H1 (cell line): Measurements from ENCODE around the gene ASXL3. TPM values are rescaled to one million over a fixed set of nuclear protein-coding genes. Genes with fewer than 3 reads are reported as not detected.

Source experiments
- CTCF ChIA-PET: fragments of 300-600 bp; sonication (Branson Sonifier 250); formaldehyde crosslinking; loops from one replicate; lab custom pipeline; 2021; ENCODE audit not compliant: partially characterized antibody; lab: Charles Lee
- POLR2A ChIA-PET: fragments of 300-600 bp; sonication (Branson Sonifier 250); formaldehyde crosslinking; loops from one replicate; lab custom pipeline; 2021; ENCODE audit warnings: inconsistent platforms; ENCODE audit not compliant: partially characterized antibody; lab: Charles Lee
- DNase-seq, 2 experiments: peaks; one replicate each; pipeline versions ENCODE4 v3.0.0 to v3.0.0-alpha.2; 2010 to 2022; ENCODE audit warnings: low spot score in 2 of 2, low read depth in 1 of 2, mixed read lengths in 1 of 2
- FAIRE-seq: peaks from 2 replicates; lab custom pipeline; 2011; peaks lifted over from hg19 to GRCh38; lab: Jason Lieb, UNC
- H2AFZ ChIP-seq: 2 replicates; pipeline ENCODE4 v1.8.1; 2012; ENCODE audit warnings: low read length, inconsistent platforms
- H2AK5ac ChIP-seq: 2 replicates; pipeline ENCODE4 v1.6.1; 2013; ENCODE audit warnings: low read depth, low read length
- H2BK120ac ChIP-seq: replicated peaks from 2 replicates; pipeline ENCODE3; 2013; ENCODE audit warnings: low read depth, low read length, inconsistent platforms
- H2BK12ac ChIP-seq: 2 replicates; pipeline ENCODE4 v1.6.1; 2013; ENCODE audit warnings: low read depth, low read length
- H2BK15ac ChIP-seq: 2 replicates; pipeline ENCODE4 v1.6.1; 2013; ENCODE audit warnings: low read length
- H2BK20ac ChIP-seq: 2 replicates; pipeline ENCODE4 v1.6.1; 2013; ENCODE audit warnings: low read length
- H2BK5ac ChIP-seq: 2 replicates; pipeline ENCODE4 v1.6.1; 2013; ENCODE audit warnings: low read depth, low read length
- H3K14ac ChIP-seq: 2 replicates; pipeline ENCODE4 v1.6.1; 2013; ENCODE audit warnings: inconsistent platforms; ENCODE audit not compliant: insufficient read length
- H3K18ac ChIP-seq: 2 replicates; pipeline ENCODE4 v1.6.1; 2013; ENCODE audit warnings: low read length; ENCODE audit errors: extremely low read depth
- H3K23ac ChIP-seq: 2 replicates; pipeline ENCODE4 v1.6.1; 2013; ENCODE audit warnings: inconsistent platforms; ENCODE audit not compliant: insufficient read length
- H3K23me2 ChIP-seq: 2 replicates; pipeline ENCODE4 v1.6.1; 2013; ENCODE audit warnings: low read depth, low read length
- H3K27ac ChIP-seq: 2 replicates; pipeline ENCODE4 v1.6.1; 2011; ENCODE audit warnings: low read depth, low read length, inconsistent platforms
- H3K27me3 ChIP-seq, 4 experiments: replicated peaks in 1 of 4; 1 replicate in 1 of 4; 2 replicates in 3 of 4; pipeline versions ENCODE4 v1.6.1 to v1.8.1; 2011 to 2013; ENCODE audit warnings: low read length in 3 of 4, mild to moderate bottlenecking in 3 of 4, inconsistent platforms in 2 of 4, mixed read lengths in 2 of 4, moderate library complexity in 1 of 4; ENCODE audit not compliant: control insufficient read depth in 3 of 4, insufficient read depth in 3 of 4; ENCODE audit errors: extremely low read depth in 1 of 4
- H3K36me3 ChIP-seq, 4 experiments: 2 replicates each; pipeline versions ENCODE4 v1.6.1 to v1.8.1; 2011 to 2013; ENCODE audit warnings: mild to moderate bottlenecking in 4 of 4, low read length in 3 of 4, moderate library complexity in 2 of 4, control low read depth in 1 of 4, inconsistent platforms in 1 of 4; ENCODE audit not compliant: insufficient read depth in 4 of 4, control insufficient read depth in 2 of 4
- H3K4ac ChIP-seq: replicated peaks from 2 replicates; pipeline ENCODE3; 2013; ENCODE audit warnings: low read length, low read depth, mixed read lengths, inconsistent platforms; ENCODE audit not compliant: insufficient read length
- H3K4me1 ChIP-seq, 4 experiments: replicated peaks in 1 of 4; 1 replicate in 1 of 4; 2 replicates in 3 of 4; pipeline versions ENCODE4 v1.6.1 to v1.8.1; 2011 to 2013; ENCODE audit warnings: low read length in 3 of 4, inconsistent platforms in 2 of 4, mixed read lengths in 1 of 4; ENCODE audit not compliant: insufficient read depth in 4 of 4, control insufficient read depth in 3 of 4
- H3K4me2 ChIP-seq, 2 experiments: 2 replicates each; pipeline versions ENCODE4 v1.6.1 to v1.8.1; 2011 to 2013; ENCODE audit warnings: low read depth in 2 of 2, low read length in 2 of 2, control low read depth in 1 of 2, inconsistent platforms in 1 of 2, mild to moderate bottlenecking in 1 of 2; ENCODE audit not compliant: insufficient read depth in 1 of 2
- H3K4me3 ChIP-seq, 4 experiments: fragments of 200-600, 300-600 bp in 1 of 4; sonication (generic), shearing (Covaris generic), sonication (Bioruptor Twin) in 1 of 4; 2 replicates each; pipeline versions ENCODE4 v1.5.1 to v1.8.1; 2011 to 2016; ENCODE audit warnings: low read length in 4 of 4, low read depth in 3 of 4, control low read depth in 2 of 4, inconsistent platforms in 2 of 4, mild to moderate bottlenecking in 2 of 4, mixed read lengths in 1 of 4, moderate library complexity in 1 of 4; ENCODE audit not compliant: insufficient read depth in 2 of 4; ENCODE audit errors: extremely low read depth in 1 of 4
- H3K56ac ChIP-seq: replicated peaks from 2 replicates; pipeline ENCODE3; 2013; ENCODE audit warnings: low read depth, mild to moderate bottlenecking, mixed read lengths, low read length, inconsistent platforms; ENCODE audit not compliant: insufficient read length
- H3K79me1 ChIP-seq: 2 replicates; pipeline ENCODE4 v1.6.1; 2013; ENCODE audit warnings: low read depth, low read length, control low read depth
- H3K79me2 ChIP-seq, 2 experiments: 2 replicates each; pipeline versions ENCODE4 v1.6.1 to v1.8.1; 2012 to 2013; ENCODE audit warnings: low read length in 2 of 2, mild to moderate bottlenecking in 2 of 2, inconsistent platforms in 1 of 2; ENCODE audit not compliant: insufficient read depth in 2 of 2, control insufficient read depth in 1 of 2
- H3K9ac ChIP-seq, 4 experiments: replicated peaks in 1 of 4; 1 replicate in 1 of 4; 2 replicates in 3 of 4; pipeline versions ENCODE4 v1.6.1 to v1.8.1; 2011 to 2013; ENCODE audit warnings: low read depth in 3 of 4, low read length in 3 of 4, control low read depth in 2 of 4, mild to moderate bottlenecking in 2 of 4, moderate library complexity in 2 of 4, inconsistent platforms in 1 of 4; ENCODE audit errors: extremely low read depth in 1 of 4
- H3K9me3 ChIP-seq, 2 experiments: 2 replicates each; pipeline versions ENCODE4 v1.6.1 to v1.8.1; 2012 to 2013; ENCODE audit warnings: mild to moderate bottlenecking in 2 of 2, moderate library complexity in 2 of 2, control low read depth in 1 of 2, inconsistent platforms in 1 of 2, low read depth in 1 of 2, low read length in 1 of 2, mixed read lengths in 1 of 2; ENCODE audit not compliant: insufficient read depth in 2 of 2
- H4K20me1 ChIP-seq, 2 experiments: replicated peaks in 1 of 2; 2 replicates each; pipeline versions ENCODE3 to v1.8.1; 2011 to 2013; ENCODE audit warnings: inconsistent platforms in 2 of 2, low read length in 2 of 2, mild to moderate bottlenecking in 1 of 2; ENCODE audit not compliant: insufficient read depth in 2 of 2, control insufficient read depth in 1 of 2
- H4K5ac ChIP-seq: 2 replicates; pipeline ENCODE4 v1.6.1; 2013; ENCODE audit warnings: low read length, low read depth, mixed read lengths, inconsistent platforms; ENCODE audit not compliant: insufficient read length
- H4K8ac ChIP-seq: 2 replicates; pipeline ENCODE4 v1.8.0; 2013; ENCODE audit warnings: mild to moderate bottlenecking, moderate library complexity, low read length, inconsistent platforms; ENCODE audit not compliant: insufficient read depth; ENCODE audit errors: extremely low read depth
- H4K91ac ChIP-seq: replicated peaks from 2 replicates; pipeline ENCODE3; 2013; ENCODE audit warnings: low read length, mixed read lengths, inconsistent platforms; ENCODE audit not compliant: insufficient read length
- EGR1 ChIP-seq: IDR thresholded peaks from 2 replicates; pipeline ENCODE4 v1.6.1; 2011; ENCODE audit warnings: low read depth, low read length, borderline replicate concordance
- EP300 ChIP-seq, 2 experiments: IDR thresholded peaks; 1 replicate in 1 of 2; 2 replicates in 1 of 2; pipeline ENCODE4 v1.6.1; 2011 to 2012; ENCODE audit warnings: low read depth in 2 of 2, low read length in 2 of 2, mild to moderate bottlenecking in 2 of 2, borderline replicate concordance in 1 of 2, inconsistent platforms in 1 of 2, moderate library complexity in 1 of 2
- EZH2 ChIP-seq: fragments of 200-600 bp; sonication (generic); IDR thresholded peaks from 2 replicates; pipeline ENCODE4 v1.7.1; 2012; ENCODE audit warnings: low read depth, mild to moderate bottlenecking, moderate library complexity, low read length, inconsistent platforms; ENCODE audit not compliant: severe bottlenecking
- KDM1A ChIP-seq: fragments of 200-600, 300-600 bp; sonication (generic); IDR thresholded peaks from 2 replicates; pipeline ENCODE4 v1.7.1; 2016; ENCODE audit warnings: mild to moderate bottlenecking, low read length, borderline replicate concordance
- POLR2AphosphoS5 ChIP-seq: IDR thresholded peaks from 2 replicates; pipeline ENCODE4 v1.6.1; 2011; ENCODE audit warnings: low read depth, low read length
- SP4 ChIP-seq: IDR thresholded peaks from 2 replicates; pipeline ENCODE4 v1.6.1; 2012; ENCODE audit warnings: low read length, inconsistent platforms
- TBP ChIP-seq: IDR thresholded peaks from 2 replicates; pipeline ENCODE4 v1.6.1; 2011; ENCODE audit warnings: low read depth, low read length, improper control_type of control experiment
- WGBS, 2 experiments: shearing (Covaris generic) in 1 of 2; methylation state at CpG; one replicate each; pipeline versions ENCODE4 v1.1.6 to v1.1.7; 2013 to 2015; ENCODE audit warnings: low lambda C conversion rate in 2 of 2, mixed read lengths in 2 of 2, inconsistent platforms in 1 of 2, low coverage in 1 of 2, missing lambda C conversion rate in 1 of 2; ENCODE audit not compliant: insufficient replicate concordance in 2 of 2, insufficient coverage in 1 of 2, insufficient read length in 1 of 2; ENCODE audit errors: extremely low coverage in 1 of 2, missing lambda C conversion rate in 1 of 2; 5-methylcytosine and 5-hydroxymethylcytosine counted together
- polyA plus RNA-seq, 7 experiments: library from polyadenylated mRNA; depleted of rRNA in 3 of 7; stranded (reverse) in 5 of 7; unstranded in 2 of 7; fragments of >200 nt in 5 of 7; fragments of 200-250 nt in 2 of 7; gene quantifications; 1 replicate in 5 of 7; 2 replicates in 1 of 7; 4 replicates in 1 of 7; pipeline versions ENCODE4 v1.2.1 to v1.2.3, GENCODE V29; 2011 to 2013; ENCODE audit warnings: missing spikeins in 2 of 7, mixed read lengths in 2 of 7
- total RNA-seq: library from RNA; stranded (reverse); fragmentation: NEBNext Ultra II Directional; extraction: Animal tissue kit (Norgen Biotek cat#: 25700); gene quantifications from 2 replicates; pipeline ENCODE4 v1.2.1, GENCODE V29; 2021

ASXL3 gene
- total and polyA plus RNA-seq, 2 of the 8 experiments (the other 6 are each of a cell fraction or from before 2014, with no cell fraction given): 0.08 to 1.3 TPM

GRCh38 chr18:33652635-33653034 is 74.6 kb downstream of the ASXL3 start:
- Histone ChIP-seq H3K79me1 (no peaks in the 10 kb centered on the region), H3K4me1 (peaks cover 0 to 8% (median 3%) of the 10 kb centered on the region in 4 experiments; a peak in 3 of 7 replicates), H2AFZ (no peak overlapping the region), H4K8ac (no peak overlapping the region), H3K27ac (no peak overlapping the region), H4K5ac (no peak overlapping the region), H2BK12ac (no peak overlapping the region), H3K9me3 (no peaks in the 10 kb centered on the region), H3K9ac (no peak overlapping the region), H3K18ac (no peak overlapping the region), H3K79me2 (no peaks in the 10 kb centered on the region), H2BK120ac (no peak overlapping the region), H3K23me2 (no peaks in the 10 kb centered on the region; the same call in 1 of the 2 replicates), H3K4ac (no peak overlapping the region), H3K4me2 (no peak overlapping the region), H4K20me1 (no peaks in the 10 kb centered on the region), H4K91ac (no peak overlapping the region), H3K23ac (no peak overlapping the region), H2BK20ac (no peak overlapping the region), H2AK5ac (no peak overlapping the region), H3K14ac (no peak overlapping the region), H3K56ac (no peak overlapping the region), H2BK15ac (no peak overlapping the region), H3K27me3 (no peaks in the 10 kb centered on the region), H2BK5ac (no peak overlapping the region), H3K4me3 (no peak overlapping the region), H3K36me3 (0 out of 8 replicates have a peak, but pooled peaks cover 0 to 2% (median 0%) of the 10 kb centered on the region in 4 experiments)
- FAIRE-seq (no peak), DNase-seq (no peak)
- ChIA-PET POLR2A (no interaction called here), CTCF (no interaction called here)
- 87% methylated on average over 1 of the region's 1 CpG; no CpG with 5 or more reads in 1 of the 2 experiments for WGBS, 2 experiments
- TF ChIP-seq EZH2 (no peak), KDM1A (no peak), EGR1 (no peak), POLR2AphosphoS5 (no peak), SP4 (no peak), EP300 (IDR thresholded peaks at IDR 0.05; ENCODE audit: borderline replicate concordance in 1 of 2, low read depth in 2 of 2, low read length in 2 of 2) (no peak), TBP (no peak)
